Stomach smooth muscle (tissue), 2 donors: Measurements from ENCODE around the gene OLIG2.

ENCODE experiments used
- H3K27ac ChIP-seq: one replicate; pipeline ENCODE4 v1.7.0; 2013; ENCODE audit warnings: mild to moderate bottlenecking, low read length, inconsistent platforms
- H3K27me3 ChIP-seq, 2 donors: one replicate each; pipeline ENCODE4 v1.7.0; 2013; ENCODE audit warnings: low read length in 2 of 2; ENCODE audit not compliant: insufficient read depth in 2 of 2, control insufficient read depth in 1 of 2
- H3K36me3 ChIP-seq, 2 donors: one replicate each; pipeline ENCODE4 v1.7.0; 2013; ENCODE audit warnings: low read length in 2 of 2; ENCODE audit not compliant: control insufficient read depth in 2 of 2, insufficient read depth in 2 of 2
- H3K4me1 ChIP-seq: one replicate; pipeline ENCODE4 v1.7.0; 2013; ENCODE audit warnings: low read length; ENCODE audit not compliant: control insufficient read depth, insufficient read depth
- H3K4me3 ChIP-seq, 2 donors: one replicate each; pipeline ENCODE4 v1.7.0; 2013; ENCODE audit warnings: low read length in 2 of 2
- H3K9ac ChIP-seq, 2 donors: one replicate each; pipeline ENCODE4 v1.7.0; 2013; ENCODE audit warnings: low read length in 2 of 2, mild to moderate bottlenecking in 1 of 2
- H3K9me3 ChIP-seq, 2 donors: one replicate each; pipeline ENCODE4 v1.7.0; 2013; ENCODE audit warnings: low read length in 2 of 2; ENCODE audit not compliant: control insufficient read depth in 2 of 2
- donor health status: healthy.
- donor health status: Pancreatic carcinoma.

Gene OLIG2

DNA sequence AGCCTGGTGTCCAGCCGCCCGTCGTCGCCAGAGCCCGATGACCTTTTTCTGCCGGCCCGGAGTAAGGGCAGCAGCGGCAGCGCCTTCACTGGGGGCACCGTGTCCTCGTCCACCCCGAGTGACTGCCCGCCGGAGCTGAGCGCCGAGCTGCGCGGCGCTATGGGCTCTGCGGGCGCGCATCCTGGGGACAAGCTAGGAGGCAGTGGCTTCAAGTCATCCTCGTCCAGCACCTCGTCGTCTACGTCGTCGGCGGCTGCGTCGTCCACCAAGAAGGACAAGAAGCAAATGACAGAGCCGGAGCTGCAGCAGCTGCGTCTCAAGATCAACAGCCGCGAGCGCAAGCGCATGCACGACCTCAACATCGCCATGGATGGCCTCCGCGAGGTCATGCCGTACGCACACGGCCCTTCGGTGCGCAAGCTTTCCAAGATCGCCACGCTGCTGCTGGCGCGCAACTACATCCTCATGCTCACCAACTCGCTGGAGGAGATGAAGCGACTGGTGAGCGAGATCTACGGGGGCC is 1.2 kb downstream of the OLIG2 start:
- H3K9ac ChIP-seq: no peak overlapping the region

DNA sequence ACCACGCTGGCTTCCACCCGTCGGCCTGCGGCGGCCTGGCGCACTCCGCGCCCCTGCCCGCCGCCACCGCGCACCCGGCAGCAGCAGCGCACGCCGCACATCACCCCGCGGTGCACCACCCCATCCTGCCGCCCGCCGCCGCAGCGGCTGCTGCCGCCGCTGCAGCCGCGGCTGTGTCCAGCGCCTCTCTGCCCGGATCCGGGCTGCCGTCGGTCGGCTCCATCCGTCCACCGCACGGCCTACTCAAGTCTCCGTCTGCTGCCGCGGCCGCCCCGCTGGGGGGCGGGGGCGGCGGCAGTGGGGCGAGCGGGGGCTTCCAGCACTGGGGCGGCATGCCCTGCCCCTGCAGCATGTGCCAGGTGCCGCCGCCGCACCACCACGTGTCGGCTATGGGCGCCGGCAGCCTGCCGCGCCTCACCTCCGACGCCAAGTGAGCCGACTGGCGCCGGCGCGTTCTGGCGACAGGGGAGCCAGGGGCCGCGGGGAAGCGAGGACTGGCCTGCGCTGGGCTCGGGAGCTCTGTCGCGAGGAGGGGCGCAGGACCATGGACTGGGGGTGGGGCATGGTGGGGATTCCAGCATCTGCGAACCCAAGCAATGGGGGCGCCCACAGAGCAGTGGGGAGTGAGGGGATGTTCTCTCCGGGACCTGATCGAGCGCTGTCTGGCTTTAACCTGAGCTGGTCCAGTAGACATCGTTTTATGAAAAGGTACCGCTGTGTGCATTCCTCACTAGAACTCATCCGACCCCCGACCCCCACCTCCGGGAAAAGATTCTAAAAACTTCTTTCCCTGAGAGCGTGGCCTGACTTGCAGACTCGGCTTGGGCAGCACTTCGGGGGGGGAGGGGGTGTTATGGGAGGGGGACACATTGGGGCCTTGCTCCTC is 1.9 kb downstream of the OLIG2 start:
- Histone ChIP-seq H3K36me3 (no peaks in the 10 kb centered on the region), H3K27ac (no peak overlapping the region), H3K4me3 (no peak overlapping the region), H3K27me3 (peaks cover 68 to 88% of the 10 kb centered on the region in 2 donors), H3K9ac (no peak overlapping the region), H3K4me1 (peaks cover 6% of the 10 kb centered on the region), H3K9me3 (no peaks in the 10 kb centered on the region)

More for the DNA sequence above, 1.2 kb downstream of the OLIG2 start:
- Histone ChIP-seq H3K4me1 (peaks cover 6% of the 10 kb centered on the region), H3K27me3 (peaks cover 70 to 90% of the 10 kb centered on the region in 2 donors), H3K9me3 (no peaks in the 10 kb centered on the region), H3K4me3 (no peak overlapping the region), H3K36me3 (no peaks in the 10 kb centered on the region), H3K27ac (no peak overlapping the region)

DNA sequence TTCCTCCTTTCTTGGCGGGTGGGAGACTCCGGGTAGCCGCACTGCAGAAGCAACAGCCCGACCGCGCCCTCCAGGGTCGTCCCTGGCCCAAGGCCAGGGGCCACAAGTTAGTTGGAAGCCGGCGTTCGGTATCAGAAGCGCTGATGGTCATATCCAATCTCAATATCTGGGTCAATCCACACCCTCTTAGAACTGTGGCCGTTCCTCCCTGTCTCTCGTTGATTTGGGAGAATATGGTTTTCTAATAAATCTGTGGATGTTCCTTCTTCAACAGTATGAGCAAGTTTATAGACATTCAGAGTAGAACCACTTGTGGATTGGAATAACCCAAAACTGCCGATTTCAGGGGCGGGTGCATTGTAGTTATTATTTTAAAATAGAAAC is 2.5 kb downstream of the OLIG2 start:
- H3K9ac ChIP-seq: no peak overlapping the region
- H3K4me3 ChIP-seq: no peak overlapping the region
- H3K27ac ChIP-seq: no peak overlapping the region
- no peaks in the 10 kb centered on the region for H3K9me3 ChIP-seq
- H3K36me3 ChIP-seq: no peaks in the 10 kb centered on the region
- H3K4me1 ChIP-seq: peaks cover 6% of the 10 kb centered on the region
- peaks cover 66 to 87% of the 10 kb centered on the region in 2 donors for H3K27me3 ChIP-seq

DNA sequence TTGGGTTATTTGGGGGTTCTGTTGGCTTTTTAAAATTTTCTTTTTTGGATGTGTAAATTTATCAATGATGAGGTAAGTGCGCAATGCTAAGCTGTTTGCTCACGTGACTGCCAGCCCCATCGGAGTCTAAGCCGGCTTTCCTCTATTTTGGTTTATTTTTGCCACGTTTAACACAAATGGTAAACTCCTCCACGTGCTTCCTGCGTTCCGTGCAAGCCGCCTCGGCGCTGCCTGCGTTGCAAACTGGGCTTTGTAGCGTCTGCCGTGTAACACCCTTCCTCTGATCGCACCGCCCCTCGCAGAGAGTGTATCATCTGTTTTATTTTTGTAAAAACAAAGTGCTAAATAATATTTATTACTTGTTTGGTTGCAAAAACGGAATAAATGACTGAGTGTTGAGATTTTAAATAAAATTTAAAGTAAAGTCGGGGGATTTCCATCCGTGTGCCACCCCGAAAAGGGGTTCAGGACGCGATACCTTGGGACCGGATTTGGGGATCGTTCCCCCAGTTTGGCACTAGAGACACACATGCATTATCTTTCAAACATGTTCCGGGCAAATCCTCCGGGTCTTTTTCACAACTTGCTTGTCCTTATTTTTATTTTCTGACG is 3.1 kb downstream of the OLIG2 start:
- no peak overlapping the region for H3K27ac ChIP-seq
- peak overlapping the region; percentile 8 to 29 for H3K4me3 ChIP-seq
- no peaks in the 10 kb centered on the region for H3K9me3 ChIP-seq
- no peaks in the 10 kb centered on the region for H3K36me3 ChIP-seq
- H3K27me3 ChIP-seq: peaks cover 63 to 83% of the 10 kb centered on the region in 2 donors
- H3K9ac ChIP-seq: no peak overlapping the region
- peaks cover 6% of the 10 kb centered on the region for H3K4me1 ChIP-seq

DNA sequence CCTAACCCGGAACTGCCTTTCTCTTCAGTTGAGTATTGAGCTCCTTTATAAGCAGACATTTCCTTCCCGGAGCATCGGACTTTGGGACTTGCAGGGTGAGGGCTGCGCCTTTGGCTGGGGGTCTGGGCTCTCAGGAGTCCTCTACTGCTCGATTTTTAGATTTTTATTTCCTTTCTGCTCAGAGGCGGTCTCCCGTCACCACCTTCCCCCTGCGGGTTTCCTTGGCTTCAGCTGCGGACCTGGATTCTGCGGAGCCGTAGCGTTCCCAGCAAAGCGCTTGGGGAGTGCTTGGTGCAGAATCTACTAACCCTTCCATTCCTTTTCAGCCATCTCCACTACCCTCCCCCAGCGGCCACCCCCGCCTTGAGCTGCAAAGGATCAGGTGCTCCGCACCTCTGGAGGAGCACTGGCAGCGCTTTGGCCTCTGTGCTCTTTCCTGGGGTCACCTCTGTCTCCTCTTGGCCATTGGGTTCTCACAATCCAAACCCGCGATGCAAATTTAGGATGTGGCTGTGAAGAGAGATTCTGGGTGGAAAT is 3.7 kb downstream of the OLIG2 start:
- Histone ChIP-seq H3K27me3 (peaks cover 63 to 82% of the 10 kb centered on the region in 2 donors), H3K4me1 (peaks cover 6% of the 10 kb centered on the region), H3K9ac (no peak overlapping the region), H3K27ac (no peak overlapping the region), H3K9me3 (no peaks in the 10 kb centered on the region), H3K36me3 (no peaks in the 10 kb centered on the region), H3K4me3 (no peak overlapping the region)

DNA sequence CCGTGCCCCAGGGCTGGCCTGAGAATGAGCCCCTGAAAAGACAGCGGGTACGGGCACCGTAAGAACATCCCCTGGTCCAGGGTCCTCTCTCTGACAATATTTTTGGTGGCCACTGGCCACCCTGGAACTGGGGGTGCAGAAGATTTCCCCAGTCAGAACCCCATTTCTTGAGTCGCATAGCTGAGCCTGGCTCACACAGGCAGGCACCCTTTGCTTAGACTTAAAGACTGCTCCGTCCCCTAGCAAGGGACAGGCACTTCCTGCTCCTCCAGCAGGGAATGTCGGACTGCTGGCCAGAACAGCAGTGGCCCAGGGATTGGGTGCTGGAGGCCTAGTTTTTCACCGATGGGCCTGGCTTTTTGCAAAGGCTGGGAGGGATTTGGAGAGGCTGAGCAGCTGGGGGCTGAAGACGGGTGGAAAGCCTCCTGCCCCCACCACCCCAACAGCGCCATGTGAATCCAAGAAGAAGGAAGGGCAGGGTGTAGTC is 4.3 kb downstream of the OLIG2 start:
- H3K4me1 ChIP-seq: peaks cover 6% of the 10 kb centered on the region
- no peak overlapping the region for H3K4me3 ChIP-seq
- no peaks in the 10 kb centered on the region for H3K36me3 ChIP-seq
- no peak overlapping the region for H3K9ac ChIP-seq
- H3K27me3 ChIP-seq: peaks cover 62 to 80% of the 10 kb centered on the region in 2 donors
- H3K27ac ChIP-seq: no peak overlapping the region
- H3K9me3 ChIP-seq: no peaks in the 10 kb centered on the region

DNA sequence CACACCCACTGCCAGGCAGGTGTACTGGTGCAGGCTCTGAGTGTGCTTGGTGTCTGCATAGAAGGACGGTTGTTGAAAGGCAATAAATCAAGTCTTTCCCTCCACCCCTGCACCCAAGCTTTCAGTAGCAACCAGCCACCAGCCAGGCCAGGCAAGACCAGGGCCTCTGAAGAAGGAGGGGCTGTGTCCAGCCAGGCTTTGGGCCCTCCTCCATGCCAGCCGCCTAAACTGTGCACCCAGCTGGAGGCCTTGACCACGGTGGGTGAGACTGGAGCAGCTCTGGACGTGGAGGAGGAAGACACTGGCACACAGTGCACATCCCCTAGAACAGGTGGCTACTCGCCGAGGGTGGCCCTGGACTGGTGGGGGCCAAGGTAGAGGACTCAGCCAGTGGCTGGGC is 4.9 kb downstream of the OLIG2 start:
- H3K4me3 ChIP-seq: no peak overlapping the region
- H3K27ac ChIP-seq: no peak overlapping the region
- peaks cover 66 to 79% of the 10 kb centered on the region in 2 donors for H3K27me3 ChIP-seq
- no peak overlapping the region for H3K9ac ChIP-seq
- H3K9me3 ChIP-seq: no peaks in the 10 kb centered on the region
- no peaks in the 10 kb centered on the region for H3K36me3 ChIP-seq
- peaks cover 6% of the 10 kb centered on the region for H3K4me1 ChIP-seq

DNA sequence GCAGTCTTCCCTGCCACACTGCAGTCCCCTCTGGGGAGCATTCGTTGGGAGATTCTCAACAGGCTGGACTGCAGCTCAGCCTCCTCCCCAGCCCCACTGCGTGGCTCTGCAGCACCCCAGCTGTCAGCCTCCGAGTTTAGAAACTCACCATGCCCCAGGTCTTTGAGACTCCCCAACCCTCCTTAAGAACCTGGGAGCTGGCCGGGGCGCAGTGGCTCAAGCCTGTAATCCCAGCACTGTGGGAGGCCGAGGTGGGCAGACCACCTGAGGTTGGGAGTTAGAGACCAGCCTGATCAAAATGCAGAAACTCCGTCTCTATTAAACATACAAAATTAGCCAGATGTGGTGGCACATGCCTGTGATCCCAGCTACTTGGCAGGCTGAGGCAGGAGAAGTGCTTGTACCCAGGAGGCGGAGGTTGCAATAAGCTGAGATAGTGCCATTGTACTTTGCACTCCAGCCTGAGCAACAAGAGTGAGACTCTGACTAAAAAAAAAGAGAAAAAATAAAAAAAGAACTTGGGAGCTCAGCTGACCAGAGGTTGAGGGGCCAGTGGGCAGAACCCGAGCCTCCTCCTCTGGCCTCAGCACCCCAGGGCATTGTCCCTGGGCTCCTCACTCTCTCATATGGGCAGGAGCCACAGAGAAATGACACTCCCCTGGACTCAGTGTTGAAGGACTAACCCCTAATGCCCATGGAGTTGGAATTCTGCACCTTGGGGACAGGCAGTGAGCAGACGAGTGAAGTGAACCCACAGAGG is 5.6 kb downstream of the OLIG2 start:
- H3K9me3 ChIP-seq: no peaks in the 10 kb centered on the region
- no peak overlapping the region for H3K4me3 ChIP-seq
- peaks cover 64 to 72% of the 10 kb centered on the region in 2 donors for H3K27me3 ChIP-seq
- H3K9ac ChIP-seq: no peak overlapping the region
- H3K4me1 ChIP-seq: peaks cover 6% of the 10 kb centered on the region
- no peaks in the 10 kb centered on the region for H3K36me3 ChIP-seq
- H3K27ac ChIP-seq: no peak overlapping the region

DNA sequence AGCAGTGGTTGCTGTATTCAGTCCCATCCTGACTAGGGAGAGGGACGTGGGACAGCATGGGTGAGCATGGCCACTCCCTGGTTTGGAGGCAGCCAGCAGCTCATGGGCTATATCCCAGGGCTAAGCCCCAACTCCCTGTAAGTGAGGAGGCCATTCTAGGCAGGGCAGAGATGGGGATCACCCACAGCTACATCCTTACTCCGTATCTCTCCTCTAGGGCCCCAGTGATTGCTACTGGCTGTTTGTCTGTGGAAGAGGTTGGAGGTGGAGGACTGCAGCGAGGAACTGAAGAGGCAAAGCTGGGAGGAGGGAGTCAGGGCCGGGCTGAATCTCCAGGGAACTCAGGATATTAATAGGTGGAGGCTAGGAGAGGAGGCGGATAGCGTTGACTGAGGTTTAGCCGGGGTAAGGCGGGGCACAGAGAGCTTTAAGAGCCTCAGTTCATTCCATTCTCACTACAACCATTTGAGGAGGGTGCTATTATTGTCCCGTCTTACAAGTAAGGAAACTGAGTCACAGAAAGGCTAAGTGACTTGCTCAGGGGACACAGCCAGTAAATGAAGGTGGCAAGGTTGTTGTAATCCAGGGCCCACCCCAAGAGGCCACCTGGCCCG is 6.8 kb downstream of the OLIG2 start:
- Histone ChIP-seq H3K36me3 (no peaks in the 10 kb centered on the region), H3K4me3 (no peak overlapping the region), H3K9ac (no peak overlapping the region), H3K4me1 (peaks cover 2% of the 10 kb centered on the region), H3K9me3 (no peaks in the 10 kb centered on the region), H3K27me3 (peaks cover 60 to 61% of the 10 kb centered on the region in 2 donors), H3K27ac (no peak overlapping the region)
